ENCODE results near the gene RAD51B. TPM values are rescaled to one million over a fixed set of nuclear protein-coding genes. Genes with fewer than 3 reads are reported as not detected.

RAD51B gene
- total and polyA plus RNA-seq, 9 of the 15 experiments (the other 6 are each of a cell fraction or from before 2014, with no cell fraction given), result 8.5 to 17.3 (median 11.3) TPM

DNA sequence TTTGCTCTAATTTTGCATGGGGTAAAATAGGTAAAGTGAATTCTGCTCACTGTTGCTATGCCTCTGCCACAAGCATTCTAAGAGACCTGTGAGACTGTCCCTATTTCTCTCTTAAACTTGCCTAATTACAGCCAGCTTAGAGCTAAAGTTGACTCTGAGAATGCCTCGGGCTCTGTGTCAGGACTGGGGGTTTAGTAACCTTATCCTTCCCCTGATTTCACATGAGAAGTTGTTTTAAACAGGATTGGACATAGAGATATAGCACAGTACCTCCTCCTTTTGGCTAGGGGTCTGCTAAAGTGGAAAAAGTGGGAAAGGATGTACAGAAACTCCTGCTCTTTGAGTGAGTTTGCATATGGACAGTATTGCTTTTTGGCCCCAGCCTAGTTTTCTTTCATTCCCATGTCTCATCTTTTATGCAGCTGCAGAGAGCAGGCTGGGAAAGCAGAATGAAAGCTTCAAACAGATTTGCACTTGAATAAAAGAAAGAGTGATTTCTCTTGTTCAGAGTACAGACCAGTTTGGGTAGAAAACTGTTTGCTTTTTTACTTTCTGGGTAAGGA is 122.0 kb downstream of the RAD51B start:
- no peaks in the 10 kb centered on the region for H3K4me1 ChIP-seq (replicated peaks in 1 of 2; ENCODE audit: control insufficient read depth in 2 of 2, insufficient read depth in 2 of 2, low read length in 2 of 2)
- ChIA-PET POLR2A (interaction anchor here (0.7 kb wide), 1 partner anchor 688 kb away, joined by 3 read pairs; no protein-coding TSS in a partner anchor), CTCF (ENCODE audit: low intra/inter-chr PET ratio) (no interaction called here)
- 8% methylated on average over 1 of the region's 1 CpG for WGBS (ENCODE audit: insufficient coverage, low coverage, missing lambda C conversion rate)
- H3K9me1 ChIP-seq (ENCODE audit: control insufficient read depth, insufficient read depth, low read length), result no peaks in the 10 kb centered on the region
- BruUV-seq (replicated peaks), result no TSS peak
- no peak for ATAC-seq
- TF ChIP-seq MBD1 (CRISPR knock-in tag; IDR thresholded peaks at IDR 0.05), result no peak
- in situ Hi-C loops (cut with MboI), result loop anchor here (10.0 kb wide), 1 partner anchor 303 kb away; no protein-coding TSS in a partner anchor
- H4K20me1 ChIP-seq (replicated peaks; ENCODE audit: control insufficient read depth, insufficient read depth, low read length), result 0 out of 2 replicates have a peak, but pooled peaks cover 3% of the 10 kb centered on the region
- no peak overlapping the region for H3K27ac ChIP-seq (ENCODE audit: extremely low read depth, low read depth, low read length)
- H3K9ac ChIP-seq (ENCODE audit: insufficient read depth in 1 of 2, low read depth in 2 of 2, low read length in 2 of 2), result no peak overlapping the region
- intact Hi-C loops (cut with micrococcal nuclease), result loop anchor here (5.0 kb wide), 2 partner anchors 306 to 876 kb away; no protein-coding TSS in a partner anchor
- H3K4me3 ChIP-seq, result no peak overlapping the region
- H3K79me2 ChIP-seq (ENCODE audit: control insufficient read depth, insufficient read depth, low read length), result no peaks in the 10 kb centered on the region
- H3K27me3 ChIP-seq (ENCODE audit: control insufficient read depth in 2 of 2, insufficient read depth in 2 of 2, low read length in 2 of 2), result no peaks in the 10 kb centered on the region
- no peaks in the 10 kb centered on the region for H3K36me3 ChIP-seq (ENCODE audit: control insufficient read depth, insufficient read depth, low read length)
- no peak overlapping the region for H2AFZ ChIP-seq (ENCODE audit: low read depth, low read length)
- DNase-seq (ENCODE audit: extremely low read depth in 1 of 4, low spot score in 3 of 4), result no peak
- no peak overlapping the region for H3K4me2 ChIP-seq (ENCODE audit: insufficient read depth, low read length)
- H3K9me3 ChIP-seq (replicated peaks; ENCODE audit: control insufficient read depth, insufficient read depth, low read depth, low read length), result no peaks in the 10 kb centered on the region
- no peak for FAIRE-seq

GRCh38 chr14:67942080-67942710 is 122.6 kb downstream of the RAD51B start:
- ATAC-seq (no peak), FAIRE-seq (no peak), DNase-seq (ENCODE audit: extremely low read depth in 1 of 4, low spot score in 3 of 4) (no peak)
- no peaks in the 10 kb centered on the region for H3K79me2 ChIP-seq (ENCODE audit: control insufficient read depth, insufficient read depth, low read length)
- no peak overlapping the region for H3K9ac ChIP-seq (ENCODE audit: insufficient read depth in 1 of 2, low read depth in 2 of 2, low read length in 2 of 2)
- H3K4me3 ChIP-seq, result no peak overlapping the region
- no TSS peak for BruUV-seq (replicated peaks)
- H3K4me1 ChIP-seq (replicated peaks in 1 of 2; ENCODE audit: control insufficient read depth in 2 of 2, insufficient read depth in 2 of 2, low read length in 2 of 2), result no peaks in the 10 kb centered on the region
- no peaks in the 10 kb centered on the region for H3K9me1 ChIP-seq (ENCODE audit: control insufficient read depth, insufficient read depth, low read length)
- ChIA-PET POLR2A (interaction anchor here (0.7 kb wide), 1 partner anchor 687 kb away, joined by 3 read pairs; no protein-coding TSS in a partner anchor), CTCF (ENCODE audit: low intra/inter-chr PET ratio) (no interaction called here)
- in situ Hi-C loops (cut with MboI), result loop anchor here (10.0 kb wide), 1 partner anchor 303 kb away; no protein-coding TSS in a partner anchor
- H3K36me3 ChIP-seq (ENCODE audit: control insufficient read depth, insufficient read depth, low read length), result no peaks in the 10 kb centered on the region
- H2AFZ ChIP-seq (ENCODE audit: low read depth, low read length), result no peak overlapping the region
- no peak overlapping the region for H3K4me2 ChIP-seq (ENCODE audit: insufficient read depth, low read length)
- 48% methylated on average over 4 of the region's 4 CpGs for WGBS (ENCODE audit: insufficient coverage, low coverage, missing lambda C conversion rate)
- no peaks in the 10 kb centered on the region for H3K9me3 ChIP-seq (replicated peaks; ENCODE audit: control insufficient read depth, insufficient read depth, low read depth, low read length)
- H4K20me1 ChIP-seq (replicated peaks; ENCODE audit: control insufficient read depth, insufficient read depth, low read length), result 0 out of 2 replicates have a peak, but pooled peaks cover 3% of the 10 kb centered on the region
- intact Hi-C loops (cut with micrococcal nuclease), result loop anchor here (5.0 kb wide), 2 partner anchors 305 to 875 kb away; no protein-coding TSS in a partner anchor
- no peak overlapping the region for H3K27ac ChIP-seq (ENCODE audit: extremely low read depth, low read depth, low read length)
- no peaks in the 10 kb centered on the region for H3K27me3 ChIP-seq (ENCODE audit: control insufficient read depth in 2 of 2, insufficient read depth in 2 of 2, low read length in 2 of 2)
- TF ChIP-seq CAMTA2 (CRISPR knock-in tag; conservative IDR thresholded peaks at IDR 0.05) (no peak), SIX5 (IDR thresholded peaks at IDR 0.05; ENCODE audit: borderline replicate concordance in 1 of 2, insufficient read depth in 1 of 2, low read depth in 1 of 2, low read length in 2 of 2) (no peak), C11orf30 (IDR thresholded peaks at IDR 0.05; ENCODE audit: low read depth) (peak; percentile 14; the same call in 1 of the 2 replicates), ZNF253 (CRISPR knock-in tag; conservative IDR thresholded peaks at IDR 0.05) (no peak), COPS2 (conservative IDR thresholded peaks at IDR 0.05) (no peak), ZNF316 (IDR thresholded peaks at IDR 0.05) (peak; percentile 46), RB1 (IDR thresholded peaks at IDR 0.05; ENCODE audit: low read depth) (no peak)
- TF ChIP-seq, protein P1, sequence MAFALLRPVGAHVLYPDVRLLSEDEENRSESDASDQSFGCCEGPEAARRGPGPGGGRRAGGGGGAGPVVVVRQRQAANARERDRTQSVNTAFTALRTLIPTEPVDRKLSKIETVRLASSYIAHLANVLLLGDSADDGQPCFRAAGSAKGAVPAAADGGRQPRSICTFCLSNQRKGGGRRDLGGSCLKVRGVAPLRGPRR (CRISPR knock-in tag; IDR thresholded peaks at IDR 0.05), result no peak

Data from K562 (cell line).